ENCODE results near the gene PPP6R3. TPM values are rescaled to one million over a fixed set of nuclear protein-coding genes. Genes with fewer than 3 reads are reported as not detected.
A peak's percentile ranks its signal among the peaks of the same experiment; 100 is the strongest.

PPP6R3 gene
- total and polyA plus RNA-seq, 5 donors from 2014 or later, result 46.7 to 172 (median 51.6) TPM

GRCh38 chr11:68569357-68569756 lies 108.8 kb downstream of the PPP6R3 start:
- DNase-seq (peak in 2 of 3 donors; percentile 17 to 61), ATAC-seq (ENCODE audit: low read depth in 2 of 2) (peak in 1 of 2 donors; percentile 62)
- peaks cover 9% of the 10 kb centered on the region for H3K4me1 ChIP-seq (ENCODE audit: control insufficient read depth, insufficient read depth, low read length, poor library complexity, severe bottlenecking)
- H3K36me3 ChIP-seq (ENCODE audit: control insufficient read depth, insufficient read depth, low read length), result peaks cover 90% of the 10 kb centered on the region
- Mint-ChIP-seq H3K9me3 (peaks cover 0 to 2% (median 0%) of the 10 kb centered on the region in 7 donors), H3K27ac (no peak overlapping the region), H3K27me3 (no peaks in the 10 kb centered on the region), H3K36me3 (peaks cover 66% of the 10 kb centered on the region), H3K4me3 (no peak overlapping the region), H3K4me1 (peaks cover 15 to 30% (median 24%) of the 10 kb centered on the region in 4 donors)
- no peaks in the 10 kb centered on the region for H3K9me3 ChIP-seq (ENCODE audit: control insufficient read depth in 2 of 2, low read length in 2 of 2)
- no peak overlapping the region for H3K4me3 ChIP-seq (ENCODE audit: low read depth, low read length)
- no peak overlapping the region for H3K27ac ChIP-seq (ENCODE audit: insufficient read depth, low read length, poor library complexity, severe bottlenecking)
- no peaks in the 10 kb centered on the region for H3K27me3 ChIP-seq (ENCODE audit: control insufficient read depth, insufficient read depth, low read length)

GRCh38 chr11:68570691-68571090 lies 110.1 kb downstream of the PPP6R3 start:
- Histone ChIP-seq H3K4me3 (ENCODE audit: low read depth, low read length) (no peak overlapping the region), H3K27me3 (ENCODE audit: control insufficient read depth, insufficient read depth, low read length) (no peaks in the 10 kb centered on the region), H3K36me3 (ENCODE audit: control insufficient read depth, insufficient read depth, low read length) (peaks cover 90% of the 10 kb centered on the region), H3K27ac (ENCODE audit: insufficient read depth, low read length, poor library complexity, severe bottlenecking) (no peak overlapping the region), H3K4me1 (ENCODE audit: control insufficient read depth, insufficient read depth, low read length, poor library complexity, severe bottlenecking) (peaks cover 9% of the 10 kb centered on the region), H3K9me3 (ENCODE audit: control insufficient read depth in 2 of 2, low read length in 2 of 2) (no peaks in the 10 kb centered on the region)
- H3K9me3 Mint-ChIP-seq, result peaks cover 0 to under 1% (median 0%) of the 10 kb centered on the region in 7 donors
- ATAC-seq (ENCODE audit: low read depth in 2 of 2) (no peak), DNase-seq (no peak)
- H3K27me3 Mint-ChIP-seq, result no peaks in the 10 kb centered on the region
- peaks cover 15 to 30% (median 24%) of the 10 kb centered on the region in 4 donors for H3K4me1 Mint-ChIP-seq
- no peak overlapping the region for H3K4me3 Mint-ChIP-seq
- H3K27ac Mint-ChIP-seq, result no peak overlapping the region
- H3K36me3 Mint-ChIP-seq, result peaks cover 57% of the 10 kb centered on the region

GRCh38 chr11:68574308-68574707 lies 113.8 kb downstream of the PPP6R3 start:
- DNase-seq, result no peak
- peaks cover 54% of the 10 kb centered on the region for H3K36me3 Mint-ChIP-seq
- peaks cover 94% of the 10 kb centered on the region for H3K36me3 ChIP-seq (ENCODE audit: control insufficient read depth, insufficient read depth, low read length)
- no peaks in the 10 kb centered on the region for H3K27me3 Mint-ChIP-seq
- H3K4me3 ChIP-seq (ENCODE audit: low read depth, low read length), result no peak overlapping the region
- H3K4me1 Mint-ChIP-seq, result peaks cover 6 to 27% (median 18%) of the 10 kb centered on the region in 4 donors
- no peaks in the 10 kb centered on the region for H3K9me3 Mint-ChIP-seq
- no peak for ATAC-seq (ENCODE audit: low read depth in 2 of 2)
- H3K9me3 ChIP-seq (ENCODE audit: control insufficient read depth in 2 of 2, low read length in 2 of 2), result no peaks in the 10 kb centered on the region
- no peaks in the 10 kb centered on the region for H3K27me3 ChIP-seq (ENCODE audit: control insufficient read depth, insufficient read depth, low read length)
- H3K27ac Mint-ChIP-seq, result peak overlapping the region in 1 of 3 donors; percentile 89
- H3K4me3 Mint-ChIP-seq, result no peak overlapping the region
- H3K27ac ChIP-seq (ENCODE audit: insufficient read depth, low read length, poor library complexity, severe bottlenecking), result no peak overlapping the region
- peaks cover 5% of the 10 kb centered on the region for H3K4me1 ChIP-seq (ENCODE audit: control insufficient read depth, insufficient read depth, low read length, poor library complexity, severe bottlenecking)

GRCh38 chr11:68575025-68575665 lies 114.6 kb downstream of the PPP6R3 start:
- H3K4me3 Mint-ChIP-seq, result no peak overlapping the region
- H3K4me3 ChIP-seq (ENCODE audit: low read depth, low read length), result no peak overlapping the region
- DNase-seq (peak in 1 of 3 donors; percentile 18), ATAC-seq (ENCODE audit: low read depth in 2 of 2) (no peak)
- peak overlapping the region in 1 of 3 donors; percentile 32 for H3K27ac Mint-ChIP-seq
- peaks cover 0 to 27% (median 13%) of the 10 kb centered on the region in 4 donors for H3K4me1 Mint-ChIP-seq
- peaks cover 94% of the 10 kb centered on the region for H3K36me3 ChIP-seq (ENCODE audit: control insufficient read depth, insufficient read depth, low read length)
- H3K36me3 Mint-ChIP-seq, result peaks cover 59% of the 10 kb centered on the region
- H3K9me3 Mint-ChIP-seq, result no peaks in the 10 kb centered on the region
- H3K4me1 ChIP-seq (ENCODE audit: control insufficient read depth, insufficient read depth, low read length, poor library complexity, severe bottlenecking), result no peaks in the 10 kb centered on the region
- no peaks in the 10 kb centered on the region for H3K27me3 ChIP-seq (ENCODE audit: control insufficient read depth, insufficient read depth, low read length)
- no peaks in the 10 kb centered on the region for H3K27me3 Mint-ChIP-seq
- H3K9me3 ChIP-seq (ENCODE audit: control insufficient read depth in 2 of 2, low read length in 2 of 2), result no peaks in the 10 kb centered on the region
- no peak overlapping the region for H3K27ac ChIP-seq (ENCODE audit: insufficient read depth, low read length, poor library complexity, severe bottlenecking)

- Histone ChIP-seq H3K4me3 (ENCODE audit: low read depth, low read length) (no peak overlapping the region), H3K27me3 (ENCODE audit: control insufficient read depth, insufficient read depth, low read length) (no peaks in the 10 kb centered on the region), H3K4me1 (ENCODE audit: control insufficient read depth, insufficient read depth, low read length, poor library complexity, severe bottlenecking) (no peaks in the 10 kb centered on the region), H3K9me3 (ENCODE audit: control insufficient read depth in 2 of 2, low read length in 2 of 2) (no peaks in the 10 kb centered on the region), H3K27ac (ENCODE audit: insufficient read depth, low read length, poor library complexity, severe bottlenecking) (no peak overlapping the region), H3K36me3 (ENCODE audit: control insufficient read depth, insufficient read depth, low read length) (peaks cover 94% of the 10 kb centered on the region)
- H3K4me3 Mint-ChIP-seq, result no peak overlapping the region
- peaks cover 0 to 30% (median 3%) of the 10 kb centered on the region in 4 donors for H3K4me1 Mint-ChIP-seq
- H3K36me3 Mint-ChIP-seq, result peaks cover 57% of the 10 kb centered on the region
- H3K9me3 Mint-ChIP-seq, result peaks cover 0 to 1% (median 0%) of the 10 kb centered on the region in 7 donors
- DNase-seq (no peak), ATAC-seq (ENCODE audit: low read depth in 2 of 2) (no peak)
- peak overlapping the region in 1 of 3 donors; percentile 45 for H3K27ac Mint-ChIP-seq
- no peaks in the 10 kb centered on the region for H3K27me3 Mint-ChIP-seq
Observed at GRCh38 chr11:68579455-68579854, 118.9 kb downstream of the PPP6R3 start.

GRCh38 chr11:68581439-68581838 lies 120.9 kb downstream of the PPP6R3 start:
- H3K36me3 ChIP-seq (ENCODE audit: control insufficient read depth, insufficient read depth, low read length), result peaks cover 92% of the 10 kb centered on the region
- H3K4me1 ChIP-seq (ENCODE audit: control insufficient read depth, insufficient read depth, low read length, poor library complexity, severe bottlenecking), result no peaks in the 10 kb centered on the region
- ATAC-seq (ENCODE audit: low read depth in 2 of 2) (no peak), DNase-seq (no peak)
- H3K36me3 Mint-ChIP-seq, result peaks cover 55% of the 10 kb centered on the region
- no peak overlapping the region for H3K27ac ChIP-seq (ENCODE audit: insufficient read depth, low read length, poor library complexity, severe bottlenecking)
- H3K9me3 Mint-ChIP-seq, result peaks cover 0 to 1% (median 0%) of the 10 kb centered on the region in 7 donors
- H3K27me3 Mint-ChIP-seq, result no peaks in the 10 kb centered on the region
- no peak overlapping the region for H3K4me3 Mint-ChIP-seq
- H3K27ac Mint-ChIP-seq, result peak overlapping the region in 2 of 3 donors; percentile 12 to 32
- H3K27me3 ChIP-seq (ENCODE audit: control insufficient read depth, insufficient read depth, low read length), result no peaks in the 10 kb centered on the region
- H3K4me1 Mint-ChIP-seq, result peaks cover 0 to 26% (median 1%) of the 10 kb centered on the region in 4 donors
- H3K9me3 ChIP-seq (ENCODE audit: control insufficient read depth in 2 of 2, low read length in 2 of 2), result no peaks in the 10 kb centered on the region
- no peak overlapping the region for H3K4me3 ChIP-seq (ENCODE audit: low read depth, low read length)

GRCh38 chr11:68581901-68582300 lies 121.3 kb downstream of the PPP6R3 start:
- H3K4me1 ChIP-seq (ENCODE audit: control insufficient read depth, insufficient read depth, low read length, poor library complexity, severe bottlenecking), result no peaks in the 10 kb centered on the region
- no peak overlapping the region for H3K4me3 ChIP-seq (ENCODE audit: low read depth, low read length)
- no peak overlapping the region for H3K27ac ChIP-seq (ENCODE audit: insufficient read depth, low read length, poor library complexity, severe bottlenecking)
- no peak for ATAC-seq (ENCODE audit: low read depth in 2 of 2)
- Mint-ChIP-seq H3K36me3 (peaks cover 51% of the 10 kb centered on the region), H3K4me3 (no peak overlapping the region), H3K27ac (no peak overlapping the region), H3K27me3 (no peaks in the 10 kb centered on the region), H3K9me3 (peaks cover 0 to 1% (median 0%) of the 10 kb centered on the region in 7 donors), H3K4me1 (peaks cover 0 to 26% (median 1%) of the 10 kb centered on the region in 4 donors)
- H3K36me3 ChIP-seq (ENCODE audit: control insufficient read depth, insufficient read depth, low read length), result peaks cover 92% of the 10 kb centered on the region
- no peaks in the 10 kb centered on the region for H3K27me3 ChIP-seq (ENCODE audit: control insufficient read depth, insufficient read depth, low read length)
- no peak for DNase-seq
- H3K9me3 ChIP-seq (ENCODE audit: control insufficient read depth in 2 of 2, low read length in 2 of 2), result no peaks in the 10 kb centered on the region
